A549 (cell line): ENCODE results near the gene PSMD2. TPM values are rescaled to one million over a fixed set of nuclear protein-coding genes. Genes with fewer than 3 reads are reported as not detected.
A peak's percentile ranks its signal among the peaks of the same experiment; 100 is the strongest.

Experiments used
- ATAC-seq, 2 experiments: fragments of 200-7000 bp in 1 of 2; fragments of >200 bp in 1 of 2; cut with Nextera tagmentation in 1 of 2; cut with Tn5 transposase in 1 of 2; 3 replicates each; pipeline versions ENCODE4 v1.8.0 to v1.9.1; 2018 to 2020; ENCODE audit warnings: mild to moderate bottlenecking in 1 of 2, moderate library complexity in 1 of 2
- CTCF ChIA-PET: fragments of 300-600 bp; sonication (Branson Sonifier 250); formaldehyde crosslinking; extraction: SDS; loops from one replicate; lab custom pipeline; 2021; ENCODE audit warnings: antibody characterized with exemption, inconsistent platforms; lab: Yijun Ruan, JAX
- POLR2A ChIA-PET: fragments of 350-600 bp; formaldehyde crosslinking; extraction: SDS; loops from one replicate; lab custom pipeline; 2021; ENCODE audit warnings: antibody characterized with exemption, inconsistent platforms; lab: Yijun Ruan, JAX
- DNase-seq, 2 experiments: peaks; one replicate each; pipeline versions ENCODE4 v3.0.0 to v3.0.0-alpha.2; 2011 to 2016; ENCODE audit warnings: low read depth in 1 of 2, low spot score in 1 of 2
- FAIRE-seq: peaks from 2 replicates; lab custom pipeline; 2011; peaks lifted over from hg19 to GRCh38; lab: Jason Lieb, UNC
- H3K27ac ChIP-seq, 2 experiments: fragments of >200 bp; sonication (Bioruptor Twin); formaldehyde crosslinking; 3 replicates each; pipeline ENCODE4 v1.5.1; 2016 to 2017
- H3K4me1 ChIP-seq: fragments of >200 bp; sonication (Bioruptor Twin); formaldehyde crosslinking; 3 replicates; pipeline ENCODE4 v1.6.1; 2016
- H3K4me2 ChIP-seq: fragments of >200 bp; sonication (Bioruptor Twin); formaldehyde crosslinking; 3 replicates; pipeline ENCODE4 v1.6.1; 2016
- H3K4me3 ChIP-seq: fragments of >200 bp; sonication (Bioruptor Twin); formaldehyde crosslinking; 3 replicates; pipeline ENCODE4 v1.5.1; 2016
- H3K9me3 ChIP-seq: fragments of >200 bp; sonication (Bioruptor Twin); formaldehyde crosslinking; 3 replicates; pipeline ENCODE4 v1.6.1; 2016
- ATOH8 ChIP-seq: fragments of 250-450 bp; sonication (Bioruptor Pico); IDR thresholded peaks from 2 replicates; pipeline ENCODE4 v1.5.0; 2020; ENCODE audit warnings: low read depth, mild to moderate bottlenecking, moderate library complexity
- BHLHE40 ChIP-seq: IDR thresholded peaks from 2 replicates; pipeline ENCODE4 v1.6.1; 2012; ENCODE audit warnings: low read depth, low read length, inconsistent platforms
- CBX2 ChIP-seq: fragments of 200-600 bp; sonication (generic); IDR thresholded peaks from 2 replicates; pipeline ENCODE4 v1.6.1; 2016; ENCODE audit warnings: low read depth, mild to moderate bottlenecking, borderline replicate concordance
- CBX8 ChIP-seq: fragments of 200-600 bp; sonication (generic); IDR thresholded peaks from 2 replicates; pipeline ENCODE4 v1.6.1; 2016
- CEBPB ChIP-seq, 2 experiments: fragments of >200 bp in 1 of 2; sonication (Bioruptor Twin) in 1 of 2; formaldehyde crosslinking in 1 of 2; IDR thresholded peaks; 2 replicates each; pipeline ENCODE4 v1.6.1; 2012 to 2016
- CHD2 ChIP-seq: fragments of 150-350 bp; IDR thresholded peaks from 2 replicates; pipeline ENCODE4 v1.6.1; 2014; ENCODE audit warnings: low read length; ENCODE audit not compliant: partially characterized antibody
- CTCF ChIP-seq: fragments of >200 bp; sonication (Bioruptor Twin); formaldehyde crosslinking; IDR thresholded peaks from 3 replicates; pipeline ENCODE4 v1.5.1; 2016
- EP300 ChIP-seq, 2 experiments: fragments of >200 bp; sonication (Bioruptor Twin); formaldehyde crosslinking; IDR thresholded peaks; 2 replicates in 1 of 2; 3 replicates in 1 of 2; pipeline ENCODE4 v1.6.1; 2016 to 2017
- HDAC2 ChIP-seq: fragments of 200-600 bp; sonication (generic); IDR thresholded peaks from 2 replicates; pipeline ENCODE4 v1.6.1; 2016
- HOXA7 ChIP-seq: fragments of 250-450 bp; sonication (Bioruptor Pico); IDR thresholded peaks from 2 replicates; pipeline ENCODE4 v1.5.0; 2020; ENCODE audit warnings: mild to moderate bottlenecking, moderate library complexity
- HOXB13 ChIP-seq: fragments of 250-450 bp; sonication (Bioruptor Pico); IDR thresholded peaks from 2 replicates; pipeline ENCODE4 v1.5.0; 2020; ENCODE audit warnings: low read depth, mild to moderate bottlenecking, moderate library complexity
- HOXB5 ChIP-seq: fragments of 250-450 bp; sonication (Bioruptor Pico); IDR thresholded peaks from 2 replicates; pipeline ENCODE4 v1.5.0; 2020; ENCODE audit warnings: mild to moderate bottlenecking, moderate library complexity
- JUN ChIP-seq, 2 experiments: fragments of >200 bp; sonication (Bioruptor Twin); formaldehyde crosslinking; IDR thresholded peaks; 2 replicates in 1 of 2; 3 replicates in 1 of 2; pipeline ENCODE4 v1.6.1; 2016 to 2017
- KDM1A ChIP-seq: fragments of 200-600 bp; sonication (generic); IDR thresholded peaks from 2 replicates; pipeline ENCODE4 v1.6.1; 2016; ENCODE audit warnings: low read depth, mild to moderate bottlenecking
- NFE2L2 ChIP-seq: fragments of 150-350 bp; conservative IDR thresholded peaks from 2 replicates; pipeline ENCODE4 v1.6.1; 2014; ENCODE audit warnings: low read length
- NR3C1 ChIP-seq: fragments of >200 bp; sonication (Bioruptor Twin); formaldehyde crosslinking; IDR thresholded peaks from 3 replicates; pipeline ENCODE4 v1.6.1; 2017
- POLR2A ChIP-seq: IDR thresholded peaks from 2 replicates; pipeline ENCODE4 v1.6.1; 2012; ENCODE audit warnings: mild to moderate bottlenecking, low read length
- RAD21 ChIP-seq, 2 experiments: fragments of >200 bp in 1 of 2; sonication (Bioruptor Twin) in 1 of 2; formaldehyde crosslinking in 1 of 2; IDR thresholded peaks in 1 of 2; conservative IDR thresholded peaks in 1 of 2; 2 replicates in 1 of 2; 3 replicates in 1 of 2; pipeline ENCODE4 v1.6.1; 2012 to 2018; ENCODE audit warnings: inconsistent platforms in 1 of 2
- RCOR1 ChIP-seq: fragments of 150-350 bp; IDR thresholded peaks from 2 replicates; pipeline ENCODE4 v1.6.1; 2014; ENCODE audit warnings: antibody characterized with exemption, low read length, low read depth
- RFX5 ChIP-seq: fragments of 450-650 bp; IDR thresholded peaks from 2 replicates; pipeline ENCODE4 v1.7.1; 2014; ENCODE audit warnings: antibody characterized with exemption, mild to moderate bottlenecking, moderate library complexity
- SMC3 ChIP-seq: fragments of >200 bp; sonication (Bioruptor Twin); formaldehyde crosslinking; IDR thresholded peaks from 3 replicates; pipeline ENCODE4 v1.6.1; 2018; ENCODE audit warnings: inconsistent platforms
- TP53 ChIP-seq: fragments of 250-450 bp; sonication (Bioruptor Pico); IDR thresholded peaks from 2 replicates; pipeline ENCODE4 v1.5.0; 2021; ENCODE audit warnings: mild to moderate bottlenecking, moderate library complexity
- ZC3H11A ChIP-seq: fragments of 450-650 bp; IDR thresholded peaks from 2 replicates; pipeline ENCODE4 v1.6.1; 2014; ENCODE audit warnings: antibody characterized with exemption, mild to moderate bottlenecking
- WGBS: methylation state at CpG from one replicate; pipeline ENCODE4 v1.1.6; 2017; ENCODE audit errors: missing lambda C conversion rate; 5-methylcytosine and 5-hydroxymethylcytosine counted together
- polyA plus RNA-seq, 4 experiments: library from polyadenylated mRNA; depleted of rRNA in 3 of 4; stranded (reverse); fragments of >200 nt; fragmentation: RNase III in 1 of 4; extraction: RNeasy Plus Mini Kit Qiagen cat#74134 plus additional on column Dnase treatment in 1 of 4; gene quantifications; 2 replicates in 3 of 4; 3 replicates in 1 of 4; pipeline ENCODE4 v1.2.3, GENCODE V29; 2011 to 2017
- TF ChIP-seq, protein P1 (sequence below): IDR thresholded peaks from 2 replicates; pipeline ENCODE4 v1.6.1; 2012
- TF ChIP-seq, protein P2 (sequence below): fragments of 150-350 bp; IDR thresholded peaks from 2 replicates; pipeline ENCODE4 v1.6.1; 2014; ENCODE audit warnings: low read depth, mild to moderate bottlenecking, low read length
- TF ChIP-seq, protein P3 (sequence below): fragments of >200 bp; sonication (Bioruptor Twin); formaldehyde crosslinking; IDR thresholded peaks from 2 replicates; pipeline ENCODE4 v1.6.1; 2016

PSMD2 gene
- polyA plus RNA-seq, 2 of the 4 experiments (the other 2 are of a cell fraction): 267 to 541 TPM

- no peaks in the 10 kb centered on the region for H3K4me1 ChIP-seq
- ATAC-seq: peak; percentile 64 to 87; a peak in 5 of 6 replicates
- no peaks in the 10 kb centered on the region for H3K9me3 ChIP-seq
- peak; percentile 29 to 47 for DNase-seq
- CTCF ChIA-PET: interaction anchor here (0.5 to 3.6 kb wide), 19 partner anchors 8 to 461 kb away, joined by 3 to 23 read pairs (median 5); partner anchors contain the start of genes FAM131A and POLR2H
- WGBS: 70% methylated on average over 9 of the region's 18 CpGs
- no peak overlapping the region for H3K4me2 ChIP-seq
- TF ChIP-seq RAD21 (conservative IDR thresholded peaks at IDR 0.05 in 1 of 2, IDR thresholded peaks at IDR 0.05 in 1 of 2) (peak; percentile 18 to 23; a peak in 1 of 5 replicates), SMC3 (peak; percentile 42; the same call in 1 of the 3 replicates), CTCF (peak; percentile 59)
- TF ChIP-seq, protein P1, sequence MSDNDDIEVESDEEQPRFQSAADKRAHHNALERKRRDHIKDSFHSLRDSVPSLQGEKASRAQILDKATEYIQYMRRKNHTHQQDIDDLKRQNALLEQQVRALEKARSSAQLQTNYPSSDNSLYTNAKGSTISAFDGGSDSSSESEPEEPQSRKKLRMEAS: no peak
- no peak overlapping the region for H3K4me3 ChIP-seq
- POLR2A ChIA-PET: no interaction called here
- no peak for FAIRE-seq
- no peak overlapping the region for H3K27ac ChIP-seq
These were observed 55.2 kb downstream of the PSMD2 start for GRCh38 chr3:184354121-184354728.

DNA sequence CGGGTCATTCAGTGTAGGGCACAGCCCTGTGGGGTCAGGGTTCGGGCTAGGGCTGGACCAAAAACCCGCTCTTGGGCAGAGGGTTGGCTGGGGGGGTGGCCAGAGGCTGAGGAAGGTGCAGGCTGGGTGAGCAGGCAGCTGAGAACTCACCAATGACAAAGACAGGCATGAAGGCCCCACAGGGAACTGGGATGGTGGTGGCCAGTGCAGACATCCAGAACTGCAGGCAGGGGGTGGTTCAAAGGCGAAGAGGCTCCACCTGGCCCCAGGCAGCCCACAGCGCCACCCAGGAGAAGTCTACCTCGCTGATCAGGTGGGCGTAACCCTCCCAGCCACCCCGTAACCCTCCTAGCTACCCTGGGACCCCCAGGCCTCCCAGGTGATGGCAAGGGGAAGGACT is 55.7 kb downstream of the PSMD2 start:
- no peak for FAIRE-seq
- H3K9me3 ChIP-seq: no peaks in the 10 kb centered on the region
- peak; percentile 6 to 35; a peak in 3 of 6 replicates for ATAC-seq
- ChIA-PET POLR2A (no interaction called here), CTCF (interaction anchor here (0.6 to 3.6 kb wide), 10 partner anchors 10 to 187 kb away, joined by 3 to 23 read pairs (median 6); partner anchors contain the start of gene FAM131A)
- H3K4me3 ChIP-seq: no peak overlapping the region
- no peaks in the 10 kb centered on the region for H3K4me1 ChIP-seq
- WGBS: 73% methylated on average over 7 of the region's 8 CpGs
- H3K4me2 ChIP-seq: no peak overlapping the region
- no peak for DNase-seq
- H3K27ac ChIP-seq: no peak overlapping the region
- TF ChIP-seq CEBPB (IDR thresholded peaks at IDR 0.05): no peak
- TF ChIP-seq HOXB5 (CRISPR knock-in tag): no peak
- no peak for TF ChIP-seq CBX8
- TF ChIP-seq CHD2: no peak
- no peak for TF ChIP-seq NR3C1
- TF ChIP-seq, protein P1: no peak
- TF ChIP-seq RCOR1: no peak
- TF ChIP-seq RFX5: no peak
- no peak for TF ChIP-seq RAD21 (conservative IDR thresholded peaks at IDR 0.05 in 1 of 2, IDR thresholded peaks at IDR 0.05 in 1 of 2)

- Histone ChIP-seq H3K4me2 (no peak overlapping the region), H3K4me1 (peaks cover 4% of the 10 kb centered on the region; the same call in 2 of the 3 replicates), H3K4me3 (no peak overlapping the region), H3K27ac (no peak overlapping the region), H3K9me3 (no peaks in the 10 kb centered on the region)
- DNase-seq (no peak), FAIRE-seq (no peak), ATAC-seq (no peak)
- CTCF ChIA-PET: interaction anchor here (0.6 to 3.6 kb wide), 10 partner anchors 11 to 186 kb away, joined by 3 to 23 read pairs (median 6); partner anchors contain the start of gene FAM131A
- POLR2A ChIA-PET: no interaction called here
- WGBS: 82% methylated on average over 18 of the region's 18 CpGs
- TF ChIP-seq CBX8 (no peak), KDM1A (no peak), HOXB13 (CRISPR knock-in tag) (no peak), JUN (IDR thresholded peaks at IDR 0.05) (no peak), CTCF (no peak), TP53 (CRISPR knock-in tag) (no peak), ZC3H11A (no peak), POLR2A (no peak), HOXA7 (CRISPR knock-in tag) (no peak), ATOH8 (no peak), NFE2L2 (no peak), BHLHE40 (no peak), CBX2 (no peak), EP300 (IDR thresholded peaks at IDR 0.05) (no peak), HDAC2 (no peak)
- TF ChIP-seq, protein P2, sequence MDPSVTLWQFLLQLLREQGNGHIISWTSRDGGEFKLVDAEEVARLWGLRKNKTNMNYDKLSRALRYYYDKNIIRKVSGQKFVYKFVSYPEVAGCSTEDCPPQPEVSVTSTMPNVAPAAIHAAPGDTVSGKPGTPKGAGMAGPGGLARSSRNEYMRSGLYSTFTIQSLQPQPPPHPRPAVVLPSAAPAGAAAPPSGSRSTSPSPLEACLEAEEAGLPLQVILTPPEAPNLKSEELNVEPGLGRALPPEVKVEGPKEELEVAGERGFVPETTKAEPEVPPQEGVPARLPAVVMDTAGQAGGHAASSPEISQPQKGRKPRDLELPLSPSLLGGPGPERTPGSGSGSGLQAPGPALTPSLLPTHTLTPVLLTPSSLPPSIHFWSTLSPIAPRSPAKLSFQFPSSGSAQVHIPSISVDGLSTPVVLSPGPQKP: no peak
- TF ChIP-seq, protein P3, sequence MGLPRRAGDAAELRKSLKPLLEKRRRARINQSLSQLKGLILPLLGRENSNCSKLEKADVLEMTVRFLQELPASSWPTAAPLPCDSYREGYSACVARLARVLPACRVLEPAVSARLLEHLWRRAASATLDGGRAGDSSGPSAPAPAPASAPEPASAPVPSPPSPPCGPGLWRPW: no peak
These were observed 56.4 kb downstream of the PSMD2 start for GRCh38 chr3:184355261-184356040.
